ENCODE measurements around the gene SLC12A4. TPM values are rescaled to one million over a fixed set of nuclear protein-coding genes. Genes with fewer than 3 reads are reported as not detected.

The SLC12A4 gene
- total and polyA plus RNA-seq, 4 donors, result 8.0 to 37.3 (median 17.1) TPM

- TF ChIP-seq ATF3 (IDR thresholded peaks at IDR 0.05) (no peak), EGR1 (IDR thresholded peaks at IDR 0.05; ENCODE audit: low read depth in 2 of 2) (no peak), HNF4G (IDR thresholded peaks at IDR 0.05) (no peak), FOXA1 (IDR thresholded peaks at IDR 0.05) (no peak), SP1 (IDR thresholded peaks at IDR 0.05) (no peak), RXRA (IDR thresholded peaks at IDR 0.05) (no peak), FOXA2 (IDR thresholded peaks at IDR 0.05) (no peak), TAF1 (conservative IDR thresholded peaks at IDR 0.05) (no peak), RAD21 (IDR thresholded peaks at IDR 0.05) (no peak), JUND (IDR thresholded peaks at IDR 0.05) (no peak), YY1 (IDR thresholded peaks at IDR 0.05) (no peak), MAX (IDR thresholded peaks at IDR 0.05) (no peak), REST (IDR thresholded peaks at IDR 0.05) (no peak), HNF4A (conservative IDR thresholded peaks at IDR 0.05) (no peak), GABPA (IDR thresholded peaks at IDR 0.05 in 1 of 2, conservative IDR thresholded peaks at IDR 0.05 in 1 of 2) (no peak)
- Histone ChIP-seq H3K36me3 (ENCODE audit: control insufficient read depth in 4 of 4, insufficient read depth in 3 of 4, low read depth in 1 of 4, low read length in 3 of 4) (peaks cover 0 to 15% (median 6%) of the 10 kb centered on the region in 4 donors), H3K4me1 (ENCODE audit: control insufficient read depth in 4 of 4, insufficient read depth in 4 of 4, low read length in 3 of 4) (peaks cover 4 to 29% (median 21%) of the 10 kb centered on the region in 4 donors), H3K27me3 (ENCODE audit: control insufficient read depth in 4 of 4, insufficient read depth in 4 of 4, low read length in 3 of 4) (no peaks in the 10 kb centered on the region), H3K9ac (ENCODE audit: low read depth in 1 of 2, low read length in 2 of 2) (no peak overlapping the region), H3K4me3 (ENCODE audit: low read depth in 1 of 3, low read length in 3 of 3) (peak overlapping the region in 2 of 3 donors; percentile 65 to 93), H3K9me3 (ENCODE audit: control insufficient read depth in 4 of 4, low read length in 3 of 4) (no peaks in the 10 kb centered on the region), H3K27ac (ENCODE audit: low read depth in 1 of 2, low read length in 2 of 2) (peak overlapping the region; percentile 39 to 87)
- DNase-seq (ENCODE audit: low spot score), result no peak
- WGBS, result 42% methylated on average over 13 of the region's 13 CpGs
These were observed 33.4 kb downstream of the SLC12A4 start for GRCh38 chr16:67935101-67935401.

- TF ChIP-seq HNF4G (IDR thresholded peaks at IDR 0.05), result no peak
- TF ChIP-seq EGR1 (IDR thresholded peaks at IDR 0.05; ENCODE audit: low read depth in 2 of 2), result no peak
- no peak for TF ChIP-seq YY1 (IDR thresholded peaks at IDR 0.05)
- no peak for TF ChIP-seq SP1 (IDR thresholded peaks at IDR 0.05)
- TF ChIP-seq JUND (IDR thresholded peaks at IDR 0.05), result no peak
- no peak for TF ChIP-seq FOXA2 (IDR thresholded peaks at IDR 0.05)
- TF ChIP-seq RXRA (IDR thresholded peaks at IDR 0.05), result no peak
- TF ChIP-seq GABPA (IDR thresholded peaks at IDR 0.05 in 1 of 2, conservative IDR thresholded peaks at IDR 0.05 in 1 of 2), result no peak
- no peak for TF ChIP-seq TAF1 (conservative IDR thresholded peaks at IDR 0.05)
- TF ChIP-seq CTCF (IDR thresholded peaks at IDR 0.05; ENCODE audit: low read depth, low read length, missing input control), result no peak
- TF ChIP-seq HNF4A (conservative IDR thresholded peaks at IDR 0.05), result no peak
- TF ChIP-seq FOXA1 (IDR thresholded peaks at IDR 0.05), result no peak
- TF ChIP-seq NR2F2 (IDR thresholded peaks at IDR 0.05), result no peak
- no peak overlapping the region for H3K9ac ChIP-seq (ENCODE audit: low read depth in 1 of 2, low read length in 2 of 2)
- H3K27ac ChIP-seq (ENCODE audit: low read depth in 1 of 2, low read length in 2 of 2), result no peak overlapping the region
- DNase-seq (ENCODE audit: low spot score), result no peak
- no peak overlapping the region for H3K4me3 ChIP-seq (ENCODE audit: low read depth in 1 of 3, low read length in 3 of 3)
- no peaks in the 10 kb centered on the region for H3K9me3 ChIP-seq (ENCODE audit: control insufficient read depth in 4 of 4, low read length in 3 of 4)
- 84% methylated on average over 13 of the region's 13 CpGs for WGBS
- H3K27me3 ChIP-seq (ENCODE audit: control insufficient read depth in 4 of 4, insufficient read depth in 4 of 4, low read length in 3 of 4), result no peaks in the 10 kb centered on the region
- peaks cover 0 to 20% (median 5%) of the 10 kb centered on the region in 4 donors for H3K36me3 ChIP-seq (ENCODE audit: control insufficient read depth in 4 of 4, insufficient read depth in 3 of 4, low read depth in 1 of 4, low read length in 3 of 4)
- peaks cover 4 to 23% (median 17%) of the 10 kb centered on the region in 4 donors for H3K4me1 ChIP-seq (ENCODE audit: control insufficient read depth in 4 of 4, insufficient read depth in 4 of 4, low read length in 3 of 4)
These were observed 33.9 kb downstream of the SLC12A4 start for GRCh38 chr16:67934306-67935100.

All from liver (tissue), 9 donors.